Measurements from ENCODE around the gene DBNL.

The DBNL gene

GRCh38 chr7:44077061-44077460 lies 32.6 kb downstream of the DBNL start:
- H3K4me3 ChIP-seq (replicated peaks; ENCODE audit: low read depth, low read length) = no peak overlapping the region
- no peak for DNase-seq (ENCODE audit: low read depth)
- no peak for TF ChIP-seq CTCF (IDR thresholded peaks at IDR 0.05; ENCODE audit: low read length, missing control alignments)

DNA sequence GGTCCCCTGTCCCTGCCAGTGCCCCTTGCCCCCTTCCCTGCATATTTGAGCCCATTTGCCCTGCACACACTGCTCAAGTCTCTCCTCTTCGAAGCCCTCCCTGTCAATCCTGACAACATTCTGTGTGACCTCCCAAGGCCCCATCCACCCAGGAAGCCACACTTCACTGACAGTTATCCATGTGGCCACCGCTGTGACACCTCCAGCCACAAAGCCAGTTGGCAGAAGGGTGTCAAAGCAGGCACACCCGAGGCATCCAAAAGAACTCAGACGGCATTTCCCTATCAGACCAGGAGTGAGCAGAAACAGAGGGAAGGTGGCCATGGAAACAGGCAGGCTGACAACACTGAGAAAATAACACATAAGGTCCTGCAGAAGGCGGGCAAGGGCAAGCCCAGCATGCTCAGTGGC lies 33.2 kb downstream of the DBNL start:
- no peak overlapping the region for H3K4me3 ChIP-seq (replicated peaks; ENCODE audit: low read depth, low read length)
- DNase-seq (ENCODE audit: low read depth) = no peak
- TF ChIP-seq CTCF (IDR thresholded peaks at IDR 0.05; ENCODE audit: low read length, missing control alignments) = no peak

DNA sequence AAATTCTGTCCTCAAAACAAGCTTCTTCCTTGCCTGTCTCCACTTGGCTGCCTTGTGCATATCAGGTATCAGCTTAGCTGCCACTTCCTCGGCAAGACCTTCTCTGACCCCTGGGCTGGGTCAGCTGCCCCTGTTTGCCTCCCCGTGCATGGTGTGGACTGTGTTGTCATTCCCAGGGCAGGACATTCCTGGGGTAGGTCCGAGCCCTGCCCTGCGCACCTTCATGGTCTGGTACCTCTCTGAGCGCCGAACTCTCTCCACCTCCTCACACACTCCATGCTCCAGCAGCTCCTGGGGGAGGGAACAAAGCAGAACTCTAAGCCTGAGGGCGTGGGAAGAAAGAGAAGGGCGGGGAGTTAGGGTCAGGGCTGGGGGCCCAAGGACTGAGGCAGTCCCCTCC lies 34.0 kb downstream of the DBNL start:
- DNase-seq (ENCODE audit: low read depth) = no peak
- no peak overlapping the region for H3K4me3 ChIP-seq (replicated peaks; ENCODE audit: low read depth, low read length)
- no peak for TF ChIP-seq CTCF (IDR thresholded peaks at IDR 0.05; ENCODE audit: low read length, missing control alignments)

GRCh38 chr7:44079331-44080021 lies 35.0 kb downstream of the DBNL start:
- no peak overlapping the region for H3K4me3 ChIP-seq (replicated peaks; ENCODE audit: low read depth, low read length)
- no peak for DNase-seq (ENCODE audit: low read depth)
- TF ChIP-seq CTCF (IDR thresholded peaks at IDR 0.05; ENCODE audit: low read length, missing control alignments) = no peak

- no peak for TF ChIP-seq CTCF (IDR thresholded peaks at IDR 0.05; ENCODE audit: low read length, missing control alignments)
- no peak for DNase-seq (ENCODE audit: low read depth)
- no peak overlapping the region for H3K4me3 ChIP-seq (replicated peaks; ENCODE audit: low read depth, low read length)
Observed at GRCh38 chr7:44080118-44080517, 35.6 kb downstream of the DBNL start.

DNA sequence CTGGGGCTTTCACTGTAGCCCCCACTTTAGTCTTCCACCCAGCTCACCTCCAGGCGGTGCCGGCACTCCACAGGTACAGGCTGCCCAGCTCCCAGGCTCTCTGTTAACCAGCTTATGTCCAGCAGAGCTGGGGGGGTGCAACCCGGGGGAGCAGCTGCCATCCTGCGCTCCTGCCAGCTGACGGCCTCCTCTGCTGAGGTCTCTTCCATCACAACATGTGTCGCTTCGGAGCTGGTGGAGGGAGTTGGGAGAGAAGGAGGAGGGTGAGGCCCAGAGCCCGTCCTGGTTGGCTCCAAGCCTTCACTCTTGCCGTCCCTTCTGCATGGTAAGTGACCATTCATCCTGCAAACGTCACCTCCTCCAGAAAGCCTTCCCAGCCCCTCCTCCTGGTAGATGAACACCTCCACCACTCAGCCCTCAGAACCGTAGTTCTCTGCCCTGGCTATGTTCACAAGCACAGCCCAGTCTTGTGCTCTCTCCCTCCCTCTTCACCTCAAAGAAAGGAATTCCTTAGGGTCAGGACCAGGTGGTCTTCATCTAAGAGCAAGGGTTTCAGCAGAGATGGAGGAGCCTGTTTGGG lies 36.3 kb downstream of the DBNL start:
- TF ChIP-seq CTCF (IDR thresholded peaks at IDR 0.05; ENCODE audit: low read length, missing control alignments) = no peak
- peak overlapping the region; percentile 80 for H3K4me3 ChIP-seq (replicated peaks; ENCODE audit: low read depth, low read length)
- DNase-seq (ENCODE audit: low read depth) = no peak

DNA sequence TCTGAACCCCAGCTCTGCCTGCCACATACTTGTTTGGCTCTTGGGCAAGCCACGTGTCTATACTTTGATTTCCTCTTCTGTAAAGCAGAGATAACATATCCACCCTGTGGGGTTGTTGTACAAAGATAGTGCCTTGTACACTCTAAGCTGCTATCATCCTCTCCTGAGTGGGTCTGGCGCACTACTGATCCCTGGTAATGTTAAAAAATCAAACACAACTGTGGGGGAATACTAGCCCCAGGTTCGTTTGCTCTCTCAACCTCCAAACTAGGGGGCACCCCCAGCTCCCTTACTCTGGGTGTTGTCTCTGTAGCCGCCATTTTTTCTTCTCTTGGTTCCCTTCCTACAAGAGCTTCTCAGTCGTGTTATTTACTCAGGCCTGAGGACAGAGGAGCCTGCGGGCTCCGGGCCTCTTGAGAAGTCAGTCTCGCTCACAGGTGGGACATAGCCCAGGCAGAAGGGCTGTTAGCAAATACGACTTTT lies 36.8 kb downstream of the DBNL start:
- TF ChIP-seq CTCF (IDR thresholded peaks at IDR 0.05; ENCODE audit: low read length, missing control alignments) = no peak
- peak overlapping the region; percentile 80 for H3K4me3 ChIP-seq (replicated peaks; ENCODE audit: low read depth, low read length)
- DNase-seq (ENCODE audit: low read depth) = no peak

All from fibroblast of pulmonary artery (primary cell).